HepG2 (cell line): ENCODE results near the gene SNRNP25. TPM values are rescaled to one million over a fixed set of nuclear protein-coding genes. Genes with fewer than 3 reads are reported as not detected.
A peak's percentile ranks its signal among the peaks of the same experiment; 100 is the strongest.

Experiments used
- ATF2 ChIP-seq: sonication (generic); formaldehyde crosslinking; IDR thresholded peaks from 2 replicates; pipeline ENCODE4 v1.4.0; 2020; ENCODE audit warnings: missing genetic modification reagents
- ATF3 ChIP-seq: sonication (generic); formaldehyde crosslinking; IDR thresholded peaks from 2 replicates; pipeline ENCODE4 v1.4.0; 2020; ENCODE audit warnings: missing genetic modification reagents
- BRCA1 ChIP-seq: sonication (generic); formaldehyde crosslinking; IDR thresholded peaks from 2 replicates; pipeline ENCODE4 v1.4.0; 2020; ENCODE audit warnings: missing genetic modification reagents
- GATAD2A ChIP-seq: IDR thresholded peaks from 2 replicates; pipeline ENCODE4 v1.6.1; 2016
- GMEB1 ChIP-seq: sonication (generic); formaldehyde crosslinking; IDR thresholded peaks from 2 replicates; pipeline ENCODE4 v1.5.1; 2020; ENCODE audit warnings: missing genetic modification reagents, mild to moderate bottlenecking, borderline replicate concordance
- MAFG ChIP-seq: sonication (generic); formaldehyde crosslinking; IDR thresholded peaks from 2 replicates; pipeline ENCODE4 v1.5.1; 2020; ENCODE audit warnings: mild to moderate bottlenecking, missing genetic modification reagents
- MBD4 ChIP-seq: IDR thresholded peaks from 2 replicates; pipeline ENCODE4 v1.6.1; 2012; ENCODE audit warnings: low read length, inconsistent platforms, borderline replicate concordance
- NFE2L2 ChIP-seq: fragments of 150-350 bp; IDR thresholded peaks from 2 replicates; pipeline ENCODE4 v1.6.1; 2014; ENCODE audit warnings: low read length
- PLSCR1 ChIP-seq: sonication (generic); formaldehyde crosslinking; IDR thresholded peaks from 2 replicates; pipeline ENCODE4 v1.5.0; 2020; ENCODE audit warnings: missing genetic modification reagents, mild to moderate bottlenecking, borderline replicate concordance
- PRDM15 ChIP-seq: sonication (generic); formaldehyde crosslinking; IDR thresholded peaks from 2 replicates; pipeline ENCODE4 v1.4.0; 2020; ENCODE audit warnings: missing genetic modification reagents
- SALL1 ChIP-seq: sonication (generic); formaldehyde crosslinking; IDR thresholded peaks from 2 replicates; pipeline ENCODE4 v1.8.0; 2022; ENCODE audit warnings: mild to moderate bottlenecking, missing genetic modification reagents
- SIX1 ChIP-seq: sonication (generic); formaldehyde crosslinking; IDR thresholded peaks from 2 replicates; pipeline ENCODE4 v1.4.0; 2020; ENCODE audit warnings: missing genetic modification reagents, borderline replicate concordance
- SP140L ChIP-seq: sonication (generic); formaldehyde crosslinking; IDR thresholded peaks from 2 replicates; pipeline ENCODE4 v1.4.0; 2020; ENCODE audit warnings: missing genetic modification reagents, borderline replicate concordance
- SRSF9 ChIP-seq: fragments of 200-400 bp; formaldehyde crosslinking; IDR thresholded peaks from 2 replicates; pipeline ENCODE4 v1.6.1; 2018; ENCODE audit warnings: borderline replicate concordance, mild to moderate bottlenecking, low read depth, low read length; ENCODE audit not compliant: insufficient read depth, poor library complexity, severe bottlenecking
- XBP1 ChIP-seq: sonication (generic); formaldehyde crosslinking; IDR thresholded peaks from 2 replicates; pipeline ENCODE4 v1.5.0; 2020; ENCODE audit warnings: missing genetic modification reagents
- ZBTB3 ChIP-seq: sonication (generic); formaldehyde crosslinking; IDR thresholded peaks from 2 replicates; pipeline ENCODE4 v1.4.0; 2020; ENCODE audit warnings: low read depth, mild to moderate bottlenecking, moderate library complexity, missing genetic modification reagents, borderline replicate concordance
- ZBTB42 ChIP-seq: sonication (generic); formaldehyde crosslinking; IDR thresholded peaks from 2 replicates; pipeline ENCODE4 v1.5.0; 2020; ENCODE audit warnings: mild to moderate bottlenecking, missing genetic modification reagents
- ZC3H4 ChIP-seq: sonication (generic); formaldehyde crosslinking; IDR thresholded peaks from 2 replicates; pipeline ENCODE4 v1.4.0; 2020; ENCODE audit warnings: missing genetic modification reagents, borderline replicate concordance
- ZNF33A ChIP-seq: sonication (generic); formaldehyde crosslinking; IDR thresholded peaks from 2 replicates; pipeline ENCODE4 v1.5.1; 2020; ENCODE audit warnings: missing genetic modification reagents, mild to moderate bottlenecking, moderate library complexity, borderline replicate concordance
- ZNF703 ChIP-seq: sonication (generic); formaldehyde crosslinking; IDR thresholded peaks from 2 replicates; pipeline ENCODE4 v1.5.1; 2020; ENCODE audit warnings: missing genetic modification reagents, mild to moderate bottlenecking, moderate library complexity, borderline replicate concordance
- ZNF724P ChIP-seq: sonication (generic); formaldehyde crosslinking; IDR thresholded peaks from 2 replicates; pipeline ENCODE4 v1.8.0; 2022; ENCODE audit warnings: missing genetic modification reagents, borderline replicate concordance
- polyA plus RNA-seq, 8 experiments: library from polyadenylated mRNA; depleted of rRNA in 3 of 8; stranded (reverse) in 7 of 8; unstranded in 1 of 8; fragments of >200 nt; fragmentation: Illumina TruSeq in 4 of 8; extraction: Trizol in 4 of 8; gene quantifications; 2 replicates each; pipeline versions ENCODE4 v1.2.1 to v1.2.3, GENCODE V29; 2011 to 2016; ENCODE audit warnings: low read depth in 4 of 8, missing spikeins in 1 of 8, mixed read lengths in 1 of 8; ENCODE audit not compliant: insufficient read depth in 1 of 8
- total RNA-seq, 5 experiments: library from RNA; depleted of rRNA; stranded (reverse); fragments of >200 nt; fragmentation: Illumina TruSeq; extraction: Trizol; gene quantifications; 2 replicates each; pipeline ENCODE4 v1.2.3, GENCODE V29; 2016; ENCODE audit warnings: low read depth in 1 of 5

Gene SNRNP25
- total and polyA plus RNA-seq, 2 of the 13 experiments (the other 11 are each of a cell fraction or from before 2014, with no cell fraction given), result 34.1 to 97.4 TPM

GRCh38 chr16:53346-54236 lies at the start of gene SNRNP25, which contains the start of gene POLR3K (continued):
- no peak for TF ChIP-seq PLSCR1 (CRISPR knock-in tag)
- no peak for TF ChIP-seq PRDM15 (CRISPR knock-in tag)
- TF ChIP-seq SP140L (CRISPR knock-in tag), result no peak
- no peak for TF ChIP-seq ZNF33A (CRISPR knock-in tag)
- TF ChIP-seq SRSF9, result no peak
- TF ChIP-seq GMEB1 (CRISPR knock-in tag), result no peak
- no peak for TF ChIP-seq MAFG
- TF ChIP-seq NFE2L2, result no peak
- TF ChIP-seq SIX1, result no peak
- TF ChIP-seq ZNF724P (CRISPR knock-in tag), result peak; percentile 33; the same call in 1 of the 2 replicates
- TF ChIP-seq ATF2, result no peak
- no peak for TF ChIP-seq GATAD2A (CRISPR knock-in tag)
- TF ChIP-seq ATF3, result 0 out of 2 replicates have a peak, but pooled peaks have one; percentile 11
- no peak for TF ChIP-seq ZC3H4 (CRISPR knock-in tag)
- TF ChIP-seq BRCA1, result peak; percentile 65; the same call in 1 of the 2 replicates
- no peak for TF ChIP-seq XBP1
- 0 out of 2 replicates have a peak, but pooled peaks have one; percentile 44 for TF ChIP-seq ZBTB3 (CRISPR knock-in tag)
- TF ChIP-seq ZBTB42 (CRISPR knock-in tag), result no peak
- peak; percentile 28 for TF ChIP-seq SALL1
- TF ChIP-seq MBD4, result no peak
- TF ChIP-seq ZNF703, result peak; percentile 80; the same call in 1 of the 2 replicates
